CD4-positive, alpha-beta memory T cell (primary cell): ENCODE measurements around the gene DHPS. TPM values are rescaled to one million over a fixed set of nuclear protein-coding genes. Genes with fewer than 3 reads are reported as not detected.

ENCODE experiments used
- CTCF ChIA-PET: fragments of 350-600 bp; sonication (Branson Sonifier 250); formaldehyde crosslinking; loops from one replicate; lab custom pipeline; 2021; ENCODE audit warnings: inconsistent platforms; ENCODE audit not compliant: partially characterized antibody; lab: Charles Lee
- POLR2A ChIA-PET: fragments of 350-600 bp; sonication (Branson Sonifier 250); formaldehyde crosslinking; loops from one replicate; lab custom pipeline; 2021; ENCODE audit not compliant: partially characterized antibody; lab: Charles Lee
- DNase-seq, 5 donors: peaks; one replicate each; pipeline versions ENCODE4 v3.0.0 to v3.0.0-alpha.2; 2020 to 2022; ENCODE audit warnings: mixed read lengths in 1 of 5
- H3K27ac ChIP-seq: one replicate; pipeline ENCODE4 v1.7.0; 2013; ENCODE audit warnings: low read depth, low read length
- H3K27me3 ChIP-seq: 2 replicates; pipeline ENCODE4 v1.7.0; 2013; ENCODE audit warnings: mild to moderate bottlenecking, low read length, moderate library complexity; ENCODE audit not compliant: insufficient read depth
- H3K36me3 ChIP-seq: 2 replicates; pipeline ENCODE4 v1.7.0; 2013; ENCODE audit warnings: mild to moderate bottlenecking, low read length, moderate library complexity; ENCODE audit not compliant: insufficient read depth
- H3K4me1 ChIP-seq: 2 replicates; pipeline ENCODE4 v1.7.0; 2013; ENCODE audit warnings: mild to moderate bottlenecking, low read length, moderate library complexity; ENCODE audit not compliant: insufficient read depth
- H3K4me3 ChIP-seq, 2 donors: one replicate each; pipeline ENCODE4 v1.7.0; 2013; ENCODE audit warnings: low read length in 2 of 2, mild to moderate bottlenecking in 1 of 2
- H3K9me3 ChIP-seq, 2 donors: one replicate each; pipeline ENCODE4 v1.7.0; 2013; ENCODE audit warnings: low read length in 2 of 2, control low read depth in 1 of 2; ENCODE audit not compliant: control insufficient read depth in 1 of 2
- H3K27ac Mint-ChIP-seq, 7 donors: one replicate each; pipeline ENCODE4 v1.8.0; 2020 to 2021; ENCODE audit warnings: mixed read lengths in 7 of 7, mild to moderate bottlenecking in 6 of 7, inconsistent platforms in 3 of 7, moderate library complexity in 3 of 7
- H3K27me3 Mint-ChIP-seq, 2 donors: one replicate each; pipeline ENCODE4 v1.8.0; 2020 to 2021; ENCODE audit warnings: mixed read lengths in 2 of 2
- H3K36me3 Mint-ChIP-seq, 2 donors: one replicate each; pipeline ENCODE4 v1.8.0; 2020 to 2021; ENCODE audit warnings: mixed read lengths in 2 of 2, inconsistent platforms in 1 of 2, mild to moderate bottlenecking in 1 of 2
- H3K4me1 Mint-ChIP-seq, 4 donors: one replicate each; pipeline ENCODE4 v1.8.0; 2020 to 2021; ENCODE audit warnings: mixed read lengths in 4 of 4, mild to moderate bottlenecking in 1 of 4
- H3K4me3 Mint-ChIP-seq, 8 donors: one replicate each; pipeline ENCODE4 v1.8.0; 2020 to 2021; ENCODE audit warnings: mixed read lengths in 8 of 8, mild to moderate bottlenecking in 7 of 8, moderate library complexity in 6 of 8, inconsistent platforms in 3 of 8
- H3K9me3 Mint-ChIP-seq, 8 donors: one replicate each; pipeline ENCODE4 v1.8.0; 2020 to 2021; ENCODE audit warnings: mixed read lengths in 8 of 8, mild to moderate bottlenecking in 5 of 8, inconsistent platforms in 3 of 8, moderate library complexity in 1 of 8
- intact Hi-C: fragments of 100-400 bp; cut with micrococcal nuclease; formaldehyde crosslinking; loops from one replicate; pipeline ENCODE4 v1.15.1; 2023
- polyA plus RNA-seq, 2 donors: library from polyadenylated mRNA; unstranded; fragments of 300-500 nt; fragmentation: Illumina TruSeq; gene quantifications; one replicate each; pipeline ENCODE4 v1.2.3, GENCODE V29; 2021
- total RNA-seq, 2 experiments: library from RNA; stranded (reverse); gene quantifications; one replicate each; pipeline ENCODE4 v1.2.3, GENCODE V29; 2021

DHPS gene
- total and polyA plus RNA-seq, 4 experiments from 2014 or later, result 77.3 to 197 (median 143) TPM

DNA sequence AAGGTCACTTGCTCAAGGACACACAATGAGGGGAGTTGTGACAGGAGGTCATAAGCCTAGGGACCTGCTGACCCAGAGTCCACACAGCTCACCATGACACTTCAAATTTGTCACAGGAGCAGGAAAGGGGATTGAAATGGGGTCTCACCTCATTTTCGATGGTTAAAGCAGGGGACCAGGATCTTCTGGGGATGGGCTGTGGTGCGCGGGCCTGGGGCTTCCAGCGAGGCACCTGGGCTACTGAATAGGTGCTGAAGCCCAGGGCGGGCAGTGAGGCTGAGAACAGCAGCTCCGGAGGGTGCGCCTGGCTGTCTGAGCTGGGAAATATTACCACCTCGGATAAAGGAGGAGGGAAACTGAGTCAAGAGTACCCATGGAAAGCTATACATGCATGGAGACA lies 26.1 kb downstream of the DHPS start:
- Histone ChIP-seq H3K4me3 (no peak overlapping the region), H3K36me3 (peaks cover 43% of the 10 kb centered on the region), H3K27me3 (no peaks in the 10 kb centered on the region), H3K27ac (no peak overlapping the region), H3K4me1 (no peaks in the 10 kb centered on the region), H3K9me3 (no peaks in the 10 kb centered on the region)
- H3K27ac Mint-ChIP-seq, result peak overlapping the region in 3 of 7 donors; percentile 25 to 85 (median 37)
- DNase-seq, result no peak
- H3K4me3 Mint-ChIP-seq, result no peak overlapping the region
- POLR2A ChIA-PET, result no interaction called here
- peaks cover 3 to 5% (median 5%) of the 10 kb centered on the region in 4 donors for H3K4me1 Mint-ChIP-seq
- no peaks in the 10 kb centered on the region for H3K9me3 Mint-ChIP-seq
- intact Hi-C loops, result no loop called here
- peaks cover 33 to 49% of the 10 kb centered on the region in 2 donors for H3K36me3 Mint-ChIP-seq
- H3K27me3 Mint-ChIP-seq, result no peaks in the 10 kb centered on the region
- CTCF ChIA-PET, result interaction anchor here (0.8 to 1.7 kb wide), 3 partner anchors 9 to 191 kb away, joined by 3 to 7 read pairs (median 4); no protein-coding TSS in a partner anchor

DNA sequence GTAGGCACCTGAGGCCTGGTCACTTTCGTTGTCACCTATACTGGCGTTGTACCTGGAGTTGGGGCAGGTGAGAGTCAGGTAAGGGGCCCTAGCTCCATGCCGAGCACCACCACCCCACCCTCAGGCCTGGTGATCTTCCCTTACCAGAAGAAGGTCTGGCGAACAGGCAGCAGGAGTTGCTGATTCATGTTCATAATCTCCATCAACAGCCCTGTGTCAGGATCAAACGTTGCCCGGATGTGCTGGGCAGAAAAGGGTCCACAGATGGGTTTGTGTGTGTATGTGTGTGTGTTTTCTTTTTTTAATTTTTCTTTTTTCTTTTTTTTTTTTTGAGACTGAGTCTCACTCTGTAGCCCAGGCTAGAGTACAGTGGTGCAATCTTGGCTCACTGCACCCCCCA lies 29.5 kb downstream of the DHPS start:
- H3K36me3 Mint-ChIP-seq, result peaks cover 23 to 32% of the 10 kb centered on the region in 2 donors
- Histone ChIP-seq H3K27me3 (no peaks in the 10 kb centered on the region), H3K36me3 (peaks cover 21% of the 10 kb centered on the region), H3K4me3 (no peak overlapping the region), H3K9me3 (no peaks in the 10 kb centered on the region), H3K4me1 (no peaks in the 10 kb centered on the region), H3K27ac (no peak overlapping the region)
- POLR2A ChIA-PET, result interaction anchor here (1.0 kb wide), 1 partner anchor 44 kb away, joined by 3 read pairs; the partner anchor contains the start of gene FBXW9
- H3K4me1 Mint-ChIP-seq, result peaks cover 2 to 5% (median 4%) of the 10 kb centered on the region in 4 donors
- intact Hi-C loops, result no loop called here
- H3K9me3 Mint-ChIP-seq, result no peaks in the 10 kb centered on the region
- H3K27me3 Mint-ChIP-seq, result no peaks in the 10 kb centered on the region
- no peak overlapping the region for H3K4me3 Mint-ChIP-seq
- no peak for DNase-seq
- CTCF ChIA-PET, result interaction anchor here (2.1 kb wide), 1 partner anchor 12 kb away, joined by 5 read pairs; no protein-coding TSS in a partner anchor
- peak overlapping the region in 1 of 7 donors; percentile 29 for H3K27ac Mint-ChIP-seq

- H3K9me3 Mint-ChIP-seq, result no peaks in the 10 kb centered on the region
- no peak overlapping the region for H3K4me3 Mint-ChIP-seq
- H3K4me1 Mint-ChIP-seq, result no peaks in the 10 kb centered on the region
- POLR2A ChIA-PET, result no interaction called here
- CTCF ChIA-PET, result interaction anchor here (1.4 kb wide), 2 partner anchors 10 to 198 kb away, joined by 3 read pairs; no protein-coding TSS in a partner anchor
- Histone ChIP-seq H3K36me3 (peaks cover 2% of the 10 kb centered on the region), H3K27me3 (no peaks in the 10 kb centered on the region), H3K4me1 (no peaks in the 10 kb centered on the region), H3K27ac (no peak overlapping the region), H3K4me3 (no peak overlapping the region), H3K9me3 (no peaks in the 10 kb centered on the region)
- intact Hi-C loops, result no loop called here
- no peak for DNase-seq
- H3K36me3 Mint-ChIP-seq, result peaks cover 6 to 12% of the 10 kb centered on the region in 2 donors
- H3K27me3 Mint-ChIP-seq, result no peaks in the 10 kb centered on the region
- no peak overlapping the region for H3K27ac Mint-ChIP-seq
Measured at GRCh38 chr19:12649941-12650340, 31.7 kb downstream of the DHPS start.

GRCh38 chr19:12648088-12648487 lies 33.6 kb downstream of the DHPS start:
- ChIA-PET CTCF (interaction anchor here (1.7 kb wide), 1 partner anchor 34 kb away, joined by 3 read pairs; no protein-coding TSS in a partner anchor), POLR2A (interaction anchor here (0.5 kb wide), 1 partner anchor 391 kb away, joined by 3 read pairs; no protein-coding TSS in a partner anchor)
- peaks cover 6 to 14% of the 10 kb centered on the region in 2 donors for H3K36me3 Mint-ChIP-seq
- no peak overlapping the region for H3K27ac Mint-ChIP-seq
- no peaks in the 10 kb centered on the region for H3K27me3 ChIP-seq
- H3K4me3 ChIP-seq, result no peak overlapping the region
- H3K36me3 ChIP-seq, result no peaks in the 10 kb centered on the region
- H3K4me1 ChIP-seq, result no peaks in the 10 kb centered on the region
- H3K27me3 Mint-ChIP-seq, result no peaks in the 10 kb centered on the region
- no peaks in the 10 kb centered on the region for H3K9me3 Mint-ChIP-seq
- no peaks in the 10 kb centered on the region for H3K4me1 Mint-ChIP-seq
- no peak for DNase-seq
- no peak overlapping the region for H3K4me3 Mint-ChIP-seq
- H3K27ac ChIP-seq, result no peak overlapping the region
- no peaks in the 10 kb centered on the region for H3K9me3 ChIP-seq
- intact Hi-C loops, result no loop called here

GRCh38 chr19:12647490-12648071 lies 34.1 kb downstream of the DHPS start:
- peak in 1 of 5 donors; percentile 18 for DNase-seq
- Mint-ChIP-seq H3K36me3 (peaks cover 6 to 14% of the 10 kb centered on the region in 2 donors), H3K27me3 (no peaks in the 10 kb centered on the region), H3K27ac (no peak overlapping the region), H3K4me3 (no peak overlapping the region), H3K9me3 (no peaks in the 10 kb centered on the region), H3K4me1 (no peaks in the 10 kb centered on the region)
- CTCF ChIA-PET, result interaction anchor here (1.7 kb wide), 1 partner anchor 34 kb away, joined by 3 read pairs; no protein-coding TSS in a partner anchor
- no peaks in the 10 kb centered on the region for H3K4me1 ChIP-seq
- POLR2A ChIA-PET, result interaction anchor here (0.5 to 1.1 kb wide), 2 partner anchors 27 to 390 kb away, joined by 3 read pairs; no protein-coding TSS in a partner anchor
- intact Hi-C loops, result no loop called here
- H3K36me3 ChIP-seq, result no peaks in the 10 kb centered on the region
- no peaks in the 10 kb centered on the region for H3K9me3 ChIP-seq
- H3K27ac ChIP-seq, result no peak overlapping the region
- H3K27me3 ChIP-seq, result no peaks in the 10 kb centered on the region
- H3K4me3 ChIP-seq, result no peak overlapping the region

- no peaks in the 10 kb centered on the region for H3K27me3 ChIP-seq
- ChIA-PET CTCF (no interaction called here), POLR2A (interaction anchor here (1.1 kb wide), 1 partner anchor 28 kb away, joined by 3 read pairs; no protein-coding TSS in a partner anchor)
- H3K36me3 ChIP-seq, result no peaks in the 10 kb centered on the region
- intact Hi-C loops, result no loop called here
- Mint-ChIP-seq H3K36me3 (peaks cover 6 to 14% of the 10 kb centered on the region in 2 donors), H3K4me3 (no peak overlapping the region), H3K27ac (peak overlapping the region in 1 of 7 donors; percentile 68), H3K4me1 (no peaks in the 10 kb centered on the region), H3K27me3 (no peaks in the 10 kb centered on the region), H3K9me3 (no peaks in the 10 kb centered on the region)
- H3K4me3 ChIP-seq, result no peak overlapping the region
- no peak for DNase-seq
- H3K4me1 ChIP-seq, result no peaks in the 10 kb centered on the region
- no peaks in the 10 kb centered on the region for H3K9me3 ChIP-seq
- H3K27ac ChIP-seq, result no peak overlapping the region
Measured at GRCh38 chr19:12647047-12647446, 34.6 kb downstream of the DHPS start.

- no peaks in the 10 kb centered on the region for H3K9me3 ChIP-seq
- Mint-ChIP-seq H3K36me3 (peaks cover 3 to 10% of the 10 kb centered on the region in 2 donors), H3K27me3 (no peaks in the 10 kb centered on the region), H3K4me3 (no peak overlapping the region), H3K27ac (peak overlapping the region in 2 of 7 donors; percentile 14 to 68), H3K4me1 (no peaks in the 10 kb centered on the region), H3K9me3 (no peaks in the 10 kb centered on the region)
- no peaks in the 10 kb centered on the region for H3K27me3 ChIP-seq
- no peaks in the 10 kb centered on the region for H3K4me1 ChIP-seq
- CTCF ChIA-PET, result no interaction called here
- no peak overlapping the region for H3K4me3 ChIP-seq
- no peak overlapping the region for H3K27ac ChIP-seq
- intact Hi-C loops, result no loop called here
- no peaks in the 10 kb centered on the region for H3K36me3 ChIP-seq
- POLR2A ChIA-PET, result interaction anchor here (1.1 kb wide), 1 partner anchor 28 kb away, joined by 3 read pairs; no protein-coding TSS in a partner anchor
- no peak for DNase-seq
Measured at GRCh38 chr19:12646551-12646950, 35.1 kb downstream of the DHPS start.
